Stimulated activated CD4-positive, alpha-beta T cell treated with anti-CD3 and anti-CD28 coated beads, Interleukin-15, amount 100 ng/mL, for 48 hours (primary cell): Measurements from ENCODE around the gene DOCK9.
"Not testable (repeated sequence)": the region's sequence is repeated elsewhere in the genome, so short reads cannot be mapped to it uniquely, and the experiment has no call there.

ENCODE experiments used
- DNase-seq, 2 donors: peaks; one replicate each; pipeline ENCODE4 v3.0.0-alpha.2; 2020; ENCODE audit warnings: low read depth in 2 of 2

Gene DOCK9

GRCh38 chr13:98823442-98823841, 154.4 kb downstream of the DOCK9 start:
- no peak for DNase-seq

- DNase-seq = no peak
Measured at GRCh38 chr13:98822225-98822606, 155.6 kb downstream of the DOCK9 start.

- no peak for DNase-seq
Measured at GRCh38 chr13:98821372-98822224, 156.3 kb downstream of the DOCK9 start.

GRCh38 chr13:98820744-98821371, 157.0 kb downstream of the DOCK9 start:
- DNase-seq = no peak

- no peak for DNase-seq
Measured at GRCh38 chr13:98820300-98820699, 157.6 kb downstream of the DOCK9 start.

- DNase-seq = no peak
Measured at GRCh38 chr13:98819382-98820010, 158.4 kb downstream of the DOCK9 start.

GRCh38 chr13:98816406-98816805, 161.5 kb downstream of the DOCK9 start:
- no peak for DNase-seq

- no peak for DNase-seq
Measured at GRCh38 chr13:98813993-98814392, 163.9 kb downstream of the DOCK9 start.

GRCh38 chr13:98812186-98812790, 165.6 kb downstream of the DOCK9 start:
- not testable (repeated sequence) for DNase-seq

GRCh38 chr13:98810746-98811145, 167.1 kb downstream of the DOCK9 start:
- DNase-seq = no peak

GRCh38 chr13:98809345-98809777, 168.5 kb downstream of the DOCK9 start:
- no peak for DNase-seq

- no peak for DNase-seq
Measured at GRCh38 chr13:98807774-98808173, 170.1 kb downstream of the DOCK9 start.

- DNase-seq = no peak
Measured at GRCh38 chr13:98804336-98804855, 173.5 kb downstream of the DOCK9 start.

- DNase-seq = no peak
Measured at GRCh38 chr13:98803921-98804320, 173.9 kb downstream of the DOCK9 start.

- no peak for DNase-seq
Measured at GRCh38 chr13:98803111-98803561, 174.7 kb downstream of the DOCK9 start.

- DNase-seq = no peak
Measured at GRCh38 chr13:98802559-98802958, 175.3 kb downstream of the DOCK9 start.

- DNase-seq = no peak
Measured at GRCh38 chr13:98801626-98802418, 176.0 kb downstream of the DOCK9 start.

GRCh38 chr13:98800078-98800477, 177.8 kb downstream of the DOCK9 start:
- no peak for DNase-seq

GRCh38 chr13:98798849-98799645, 178.8 kb downstream of the DOCK9 start:
- no peak for DNase-seq

- no peak for DNase-seq
Measured at GRCh38 chr13:98797456-98797855, 180.4 kb downstream of the DOCK9 start.
